Measurements from ENCODE around the gene DPH2.

The DPH2 gene

GRCh38 chr1:44016890-44017400 lies 47.1 kb downstream of the DPH2 start:
- CTCF ChIA-PET = interaction anchor here (1.0 to 7.2 kb wide), 4 partner anchors 12 to 26 kb away, joined by 4 to 51 read pairs (median 22); no protein-coding TSS in a partner anchor

GRCh38 chr1:44019466-44019948 lies 49.7 kb downstream of the DPH2 start:
- Histone ChIP-seq H3K27me3 (replicated peaks in 2 of 5; ENCODE audit: control insufficient read depth in 4 of 5, insufficient read depth in 5 of 5, low read length in 4 of 5) (no peaks in the 10 kb centered on the region), H3K4me3 (ENCODE audit: control insufficient read depth in 1 of 7, extremely low read depth in 1 of 7, insufficient read depth in 4 of 7, low read depth in 2 of 7, low read length in 6 of 7) (no peak overlapping the region), H3K27ac (ENCODE audit: insufficient read depth in 1 of 2, low read depth in 1 of 2, low read length in 2 of 2, poor library complexity in 1 of 2, severe bottlenecking in 2 of 2) (no peak overlapping the region), H3K4me1 (ENCODE audit: control extremely low read depth in 1 of 4, control insufficient read depth in 4 of 4, insufficient read depth in 4 of 4, low read length in 3 of 4) (peaks cover 0 to 3% (median under 1%) of the 10 kb centered on the region in 4 experiments), H3K36me3 (ENCODE audit: control insufficient read depth in 4 of 4, insufficient read depth in 4 of 4, low read length in 3 of 4) (no peaks in the 10 kb centered on the region), H3K9me3 (ENCODE audit: control extremely low read depth in 1 of 5, control insufficient read depth in 4 of 5, insufficient read depth in 2 of 5, low read depth in 1 of 5, low read length in 4 of 5) (no peaks in the 10 kb centered on the region)
- ChIA-PET CTCF (interaction anchor here (6.7 to 7.2 kb wide), 3 partner anchors 14 to 16 kb away, joined by 38 to 51 read pairs (median 43); no protein-coding TSS in a partner anchor), POLR2A (no interaction called here)
- WGBS (ENCODE audit: insufficient coverage) = 98% methylated on average over 7 of the region's 13 CpGs
- no peak for DNase-seq

More at GRCh38 chr1:44016890-44017400, 47.1 kb downstream of the DPH2 start:
- DNase-seq = no peak
- Histone ChIP-seq H3K27me3 (replicated peaks in 2 of 5; ENCODE audit: control insufficient read depth in 4 of 5, insufficient read depth in 5 of 5, low read length in 4 of 5) (no peaks in the 10 kb centered on the region), H3K9me3 (ENCODE audit: control extremely low read depth in 1 of 5, control insufficient read depth in 4 of 5, insufficient read depth in 2 of 5, low read depth in 1 of 5, low read length in 4 of 5) (no peaks in the 10 kb centered on the region), H3K4me1 (ENCODE audit: control extremely low read depth in 1 of 4, control insufficient read depth in 4 of 4, insufficient read depth in 4 of 4, low read length in 3 of 4) (peaks cover 0 to 25% (median 23%) of the 10 kb centered on the region in 4 experiments), H3K36me3 (ENCODE audit: control insufficient read depth in 4 of 4, insufficient read depth in 4 of 4, low read length in 3 of 4) (no peaks in the 10 kb centered on the region), H3K4me3 (ENCODE audit: control insufficient read depth in 1 of 7, extremely low read depth in 1 of 7, insufficient read depth in 4 of 7, low read depth in 2 of 7, low read length in 6 of 7) (no peak overlapping the region), H3K27ac (ENCODE audit: insufficient read depth in 1 of 2, low read depth in 1 of 2, low read length in 2 of 2, poor library complexity in 1 of 2, severe bottlenecking in 2 of 2) (no peak overlapping the region)
- POLR2A ChIA-PET = no interaction called here
- WGBS (ENCODE audit: insufficient coverage) = 99% methylated on average over 11 of the region's 20 CpGs

GRCh38 chr1:44020464-44020863 lies 50.7 kb downstream of the DPH2 start:
- H3K4me3 ChIP-seq (ENCODE audit: control insufficient read depth in 1 of 7, extremely low read depth in 1 of 7, insufficient read depth in 4 of 7, low read depth in 2 of 7, low read length in 6 of 7) = no peak overlapping the region
- WGBS (ENCODE audit: insufficient coverage) = 78% methylated on average over 6 of the region's 6 CpGs
- POLR2A ChIA-PET = no interaction called here
- no peaks in the 10 kb centered on the region for H3K36me3 ChIP-seq (ENCODE audit: control insufficient read depth in 4 of 4, insufficient read depth in 4 of 4, low read length in 3 of 4)
- no peaks in the 10 kb centered on the region for H3K9me3 ChIP-seq (ENCODE audit: control extremely low read depth in 1 of 5, control insufficient read depth in 4 of 5, insufficient read depth in 2 of 5, low read depth in 1 of 5, low read length in 4 of 5)
- H3K4me1 ChIP-seq (ENCODE audit: control extremely low read depth in 1 of 4, control insufficient read depth in 4 of 4, insufficient read depth in 4 of 4, low read length in 3 of 4) = no peaks in the 10 kb centered on the region
- H3K27me3 ChIP-seq (replicated peaks in 2 of 5; ENCODE audit: control insufficient read depth in 4 of 5, insufficient read depth in 5 of 5, low read length in 4 of 5) = no peaks in the 10 kb centered on the region
- DNase-seq = no peak
- no peak overlapping the region for H3K27ac ChIP-seq (ENCODE audit: insufficient read depth in 1 of 2, low read depth in 1 of 2, low read length in 2 of 2, poor library complexity in 1 of 2, severe bottlenecking in 2 of 2)
- CTCF ChIA-PET = interaction anchor here (1.1 to 7.2 kb wide), 3 partner anchors 11 to 15 kb away, joined by 3 to 43 read pairs (median 38); partner anchors contain the start of gene SLC6A9

GRCh38 chr1:44021156-44021555 lies 51.3 kb downstream of the DPH2 start:
- 100% methylated on average over 4 of the region's 8 CpGs for WGBS (ENCODE audit: insufficient coverage)
- H3K4me1 ChIP-seq (ENCODE audit: control extremely low read depth in 1 of 4, control insufficient read depth in 4 of 4, insufficient read depth in 4 of 4, low read length in 3 of 4) = no peaks in the 10 kb centered on the region
- no peak overlapping the region for H3K27ac ChIP-seq (ENCODE audit: insufficient read depth in 1 of 2, low read depth in 1 of 2, low read length in 2 of 2, poor library complexity in 1 of 2, severe bottlenecking in 2 of 2)
- no peaks in the 10 kb centered on the region for H3K36me3 ChIP-seq (ENCODE audit: control insufficient read depth in 4 of 4, insufficient read depth in 4 of 4, low read length in 3 of 4)
- no peak for DNase-seq
- no peaks in the 10 kb centered on the region for H3K9me3 ChIP-seq (ENCODE audit: control extremely low read depth in 1 of 5, control insufficient read depth in 4 of 5, insufficient read depth in 2 of 5, low read depth in 1 of 5, low read length in 4 of 5)
- CTCF ChIA-PET = interaction anchor here (1.1 to 7.2 kb wide), 4 partner anchors 10 to 25 kb away, joined by 3 to 43 read pairs (median 21); partner anchors contain the start of gene SLC6A9
- H3K4me3 ChIP-seq (ENCODE audit: control insufficient read depth in 1 of 7, extremely low read depth in 1 of 7, insufficient read depth in 4 of 7, low read depth in 2 of 7, low read length in 6 of 7) = no peak overlapping the region
- POLR2A ChIA-PET = no interaction called here
- H3K27me3 ChIP-seq (replicated peaks in 2 of 5; ENCODE audit: control insufficient read depth in 4 of 5, insufficient read depth in 5 of 5, low read length in 4 of 5) = no peaks in the 10 kb centered on the region

- 96% methylated on average over 10 of the region's 10 CpGs for WGBS (ENCODE audit: insufficient coverage)
- no peak overlapping the region for H3K4me3 ChIP-seq (ENCODE audit: control insufficient read depth in 1 of 7, extremely low read depth in 1 of 7, insufficient read depth in 4 of 7, low read depth in 2 of 7, low read length in 6 of 7)
- no peaks in the 10 kb centered on the region for H3K9me3 ChIP-seq (ENCODE audit: control extremely low read depth in 1 of 5, control insufficient read depth in 4 of 5, insufficient read depth in 2 of 5, low read depth in 1 of 5, low read length in 4 of 5)
- no peak for DNase-seq
- ChIA-PET CTCF (interaction anchor here (1.1 to 7.2 kb wide), 4 partner anchors 10 to 24 kb away, joined by 3 to 43 read pairs (median 21); partner anchors contain the start of gene SLC6A9), POLR2A (no interaction called here)
- no peaks in the 10 kb centered on the region for H3K4me1 ChIP-seq (ENCODE audit: control extremely low read depth in 1 of 4, control insufficient read depth in 4 of 4, insufficient read depth in 4 of 4, low read length in 3 of 4)
- no peak overlapping the region for H3K27ac ChIP-seq (ENCODE audit: insufficient read depth in 1 of 2, low read depth in 1 of 2, low read length in 2 of 2, poor library complexity in 1 of 2, severe bottlenecking in 2 of 2)
- H3K27me3 ChIP-seq (replicated peaks in 2 of 5; ENCODE audit: control insufficient read depth in 4 of 5, insufficient read depth in 5 of 5, low read length in 4 of 5) = no peaks in the 10 kb centered on the region
- H3K36me3 ChIP-seq (ENCODE audit: control insufficient read depth in 4 of 4, insufficient read depth in 4 of 4, low read length in 3 of 4) = no peaks in the 10 kb centered on the region
Observed at GRCh38 chr1:44021581-44022321, 51.9 kb downstream of the DPH2 start.
